IPS DF 6.9 (cell line): Measurements from ENCODE around the gene BBS7.

Experiments used
- DNase-seq: peaks from one replicate; pipeline ENCODE4 v3.0.0-alpha.2; 2013; ENCODE audit warnings: low read depth, low spot score
- H3K27ac ChIP-seq: one replicate; pipeline ENCODE4 v1.5.1; 2013; ENCODE audit warnings: low read length, control low read depth
- H3K27me3 ChIP-seq: 2 replicates; pipeline ENCODE4 v1.6.1; 2013; ENCODE audit warnings: mild to moderate bottlenecking, low read length; ENCODE audit not compliant: control insufficient read depth, insufficient read depth
- H3K36me3 ChIP-seq: 2 replicates; pipeline ENCODE4 v1.6.1; 2013; ENCODE audit warnings: low read length; ENCODE audit not compliant: control insufficient read depth, insufficient read depth
- H3K4me1 ChIP-seq: 2 replicates; pipeline ENCODE4 v1.6.1; 2013; ENCODE audit warnings: low read length; ENCODE audit not compliant: control insufficient read depth, insufficient read depth
- H3K4me3 ChIP-seq: 2 replicates; pipeline ENCODE4 v1.5.1; 2013; ENCODE audit warnings: mild to moderate bottlenecking, low read length
- H3K9me3 ChIP-seq: 2 replicates; pipeline ENCODE4 v1.6.1; 2013; ENCODE audit warnings: low read length, inconsistent platforms; ENCODE audit not compliant: control insufficient read depth, insufficient read depth
- WGBS: extraction: QIAGEN DNeasy Blood & Tissue Kit; methylation state at CpG from one replicate; pipeline ENCODE4 v1.1.7; 2013; ENCODE audit warnings: mixed read lengths, missing lambda C conversion rate; ENCODE audit not compliant: insufficient read length, insufficient coverage; 5-methylcytosine and 5-hydroxymethylcytosine counted together

The BBS7 gene

GRCh38 chr4:121829511-121829910 is 40.8 kb downstream of the BBS7 start:
- WGBS: no CpG with 5 or more reads among the region's 5 CpGs
- Histone ChIP-seq H3K4me1 (no peaks in the 10 kb centered on the region), H3K4me3 (no peak overlapping the region), H3K27me3 (no peaks in the 10 kb centered on the region), H3K27ac (no peak overlapping the region), H3K36me3 (no peaks in the 10 kb centered on the region), H3K9me3 (no peaks in the 10 kb centered on the region)
- DNase-seq: no peak

- H3K4me3 ChIP-seq: no peak overlapping the region
- no peaks in the 10 kb centered on the region for H3K27me3 ChIP-seq
- no peaks in the 10 kb centered on the region for H3K9me3 ChIP-seq
- DNase-seq: no peak
- H3K36me3 ChIP-seq: no peaks in the 10 kb centered on the region
- H3K4me1 ChIP-seq: no peaks in the 10 kb centered on the region
- no peak overlapping the region for H3K27ac ChIP-seq
- WGBS: no CpG with 5 or more reads among the region's 1 CpG
Observed at GRCh38 chr4:121827853-121828252, 42.4 kb downstream of the BBS7 start.

- no CpG with 5 or more reads among the region's 2 CpGs for WGBS
- H3K36me3 ChIP-seq: peaks cover 4% of the 10 kb centered on the region; the same call in 1 of the 2 replicates
- H3K27me3 ChIP-seq: no peaks in the 10 kb centered on the region
- no peaks in the 10 kb centered on the region for H3K4me1 ChIP-seq
- no peak overlapping the region for H3K27ac ChIP-seq
- DNase-seq: no peak
- no peak overlapping the region for H3K4me3 ChIP-seq
- no peaks in the 10 kb centered on the region for H3K9me3 ChIP-seq
Observed at GRCh38 chr4:121824950-121825349, 45.3 kb downstream of the BBS7 start.

- H3K9me3 ChIP-seq: no peaks in the 10 kb centered on the region
- H3K36me3 ChIP-seq: peaks cover 6% of the 10 kb centered on the region; the same call in 1 of the 2 replicates
- no CpG with 5 or more reads among the region's 8 CpGs for WGBS
- H3K4me3 ChIP-seq: peak overlapping the region; percentile 24; the same call in 1 of the 2 replicates
- H3K4me1 ChIP-seq: no peaks in the 10 kb centered on the region
- DNase-seq: no peak
- H3K27ac ChIP-seq: no peak overlapping the region
- no peaks in the 10 kb centered on the region for H3K27me3 ChIP-seq
Observed at GRCh38 chr4:121824171-121824527, 46.1 kb downstream of the BBS7 start.

- Histone ChIP-seq H3K4me3 (peak within 1 kb of the TSS; percentile 66), H3K27ac (no peak within 1 kb of the TSS), H3K4me1 (no peaks in the 10 kb centered on the region), H3K9me3 (no peaks in the 10 kb centered on the region), H3K36me3 (peaks cover 12% of the 10 kb centered on the region; the same call in 1 of the 2 replicates), H3K27me3 (no peaks in the 10 kb centered on the region)
- WGBS: no CpG with 5 or more reads among the region's 63 CpGs
- DNase-seq: peak; percentile 96
Observed at GRCh38 chr4:121823505-121824170, 46.6 kb downstream of the BBS7 start, which contains the start of gene CCNA2. Gene CCNA2 (minus strand): TSS chr4:121823883. CDS start chr4:121823628, 255 bp downstream.

GRCh38 chr4:121822796-121823504 is 47.3 kb downstream of the BBS7 start:
- Histone ChIP-seq H3K9me3 (no peaks in the 10 kb centered on the region), H3K4me3 (peak overlapping the region; percentile 66), H3K27ac (no peak overlapping the region), H3K27me3 (no peaks in the 10 kb centered on the region), H3K36me3 (peaks cover 18% of the 10 kb centered on the region; the same call in 1 of the 2 replicates), H3K4me1 (no peaks in the 10 kb centered on the region)
- WGBS: no CpG with 5 or more reads among the region's 30 CpGs
- no peak for DNase-seq

GRCh38 chr4:121822047-121822446 is 48.2 kb downstream of the BBS7 start:
- DNase-seq: no peak
- Histone ChIP-seq H3K36me3 (peaks cover 21% of the 10 kb centered on the region; the same call in 1 of the 2 replicates), H3K4me1 (no peaks in the 10 kb centered on the region), H3K27ac (no peak overlapping the region), H3K27me3 (no peaks in the 10 kb centered on the region), H3K9me3 (no peaks in the 10 kb centered on the region), H3K4me3 (no peak overlapping the region; the same call in 1 of the 2 replicates)
- WGBS: 100% methylated on average over 1 of the region's 1 CpG

GRCh38 chr4:121819216-121819965 is 50.9 kb downstream of the BBS7 start:
- Histone ChIP-seq H3K36me3 (peaks cover 21% of the 10 kb centered on the region; the same call in 1 of the 2 replicates), H3K27ac (no peak overlapping the region), H3K4me1 (no peaks in the 10 kb centered on the region), H3K4me3 (no peak overlapping the region), H3K9me3 (no peaks in the 10 kb centered on the region), H3K27me3 (no peaks in the 10 kb centered on the region)
- DNase-seq: no peak
- whole genome bisulfite sequencing: no CpG with 5 or more reads among the region's 1 CpG

- Histone ChIP-seq H3K27ac (no peak overlapping the region), H3K36me3 (peaks cover 21% of the 10 kb centered on the region; the same call in 1 of the 2 replicates), H3K4me1 (no peaks in the 10 kb centered on the region), H3K4me3 (no peak overlapping the region), H3K27me3 (no peaks in the 10 kb centered on the region), H3K9me3 (no peaks in the 10 kb centered on the region)
- WGBS: no CpG with 5 or more reads among the region's 1 CpG
- no peak for DNase-seq
Observed at GRCh38 chr4:121818215-121818614, 52.1 kb downstream of the BBS7 start.

- no CpG with 5 or more reads among the region's 1 CpG for WGBS
- Histone ChIP-seq H3K4me1 (no peaks in the 10 kb centered on the region), H3K9me3 (no peaks in the 10 kb centered on the region), H3K4me3 (no peak overlapping the region), H3K27ac (no peak overlapping the region), H3K36me3 (peaks cover 21% of the 10 kb centered on the region; the same call in 1 of the 2 replicates), H3K27me3 (no peaks in the 10 kb centered on the region)
- DNase-seq: no peak
Observed at GRCh38 chr4:121817701-121818100, 52.6 kb downstream of the BBS7 start.
